PC-9 (cell line): ENCODE results near the gene FAM174C.

Experiments used
- EZH2 ChIP-seq: fragments of 200-600 bp; sonication (generic); IDR thresholded peaks from 2 replicates; pipeline ENCODE4 v1.8.0; 2017; ENCODE audit warnings: antibody characterized with exemption, low read depth
- TF ChIP-seq, protein P1 (sequence below): fragments of 200-600 bp; sonication (generic); conservative IDR thresholded peaks from 2 replicates; pipeline ENCODE4 v1.6.1; 2017; ENCODE audit warnings: mixed run types, antibody characterized with exemption, mild to moderate bottlenecking, moderate library complexity

DNA sequence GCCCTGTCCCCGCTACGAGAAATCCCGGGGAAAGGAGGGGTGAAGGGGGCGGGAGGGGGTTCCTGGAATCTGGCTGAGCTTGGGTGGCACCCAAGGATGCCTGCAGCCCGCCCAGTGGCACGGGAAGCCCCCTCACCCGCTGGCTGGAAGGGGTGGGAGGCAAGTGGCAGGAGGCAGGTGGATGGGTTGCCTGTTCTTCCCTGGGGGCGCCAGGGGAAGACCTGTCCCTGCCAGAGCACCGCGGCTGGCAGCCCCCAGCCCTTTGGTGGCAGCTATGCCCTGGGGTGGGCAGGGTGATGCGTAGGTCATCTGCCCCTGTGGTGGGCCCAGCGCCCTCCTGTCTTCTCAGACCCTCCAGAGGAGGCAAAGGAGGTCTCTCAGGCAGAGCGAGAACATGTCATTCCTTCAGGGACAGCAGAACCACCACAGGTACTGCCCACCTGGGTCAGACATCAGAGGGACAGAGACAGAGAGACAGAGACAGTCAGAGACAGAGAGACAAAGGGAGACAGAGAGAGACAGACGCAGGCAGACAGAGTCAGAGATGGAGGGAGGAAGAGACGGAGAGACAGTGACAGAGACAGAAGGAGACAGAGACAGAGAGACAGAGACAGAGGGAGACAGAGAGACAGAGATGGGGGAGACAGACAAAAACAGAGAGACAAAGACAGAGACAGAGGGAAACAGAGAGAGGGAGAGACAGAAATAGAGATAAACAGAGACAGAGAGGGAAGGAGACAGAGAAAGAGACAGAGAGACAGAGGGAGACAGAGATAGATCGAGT lies 47.1 kb downstream of the FAM174C start:
- TF ChIP-seq, protein P1, sequence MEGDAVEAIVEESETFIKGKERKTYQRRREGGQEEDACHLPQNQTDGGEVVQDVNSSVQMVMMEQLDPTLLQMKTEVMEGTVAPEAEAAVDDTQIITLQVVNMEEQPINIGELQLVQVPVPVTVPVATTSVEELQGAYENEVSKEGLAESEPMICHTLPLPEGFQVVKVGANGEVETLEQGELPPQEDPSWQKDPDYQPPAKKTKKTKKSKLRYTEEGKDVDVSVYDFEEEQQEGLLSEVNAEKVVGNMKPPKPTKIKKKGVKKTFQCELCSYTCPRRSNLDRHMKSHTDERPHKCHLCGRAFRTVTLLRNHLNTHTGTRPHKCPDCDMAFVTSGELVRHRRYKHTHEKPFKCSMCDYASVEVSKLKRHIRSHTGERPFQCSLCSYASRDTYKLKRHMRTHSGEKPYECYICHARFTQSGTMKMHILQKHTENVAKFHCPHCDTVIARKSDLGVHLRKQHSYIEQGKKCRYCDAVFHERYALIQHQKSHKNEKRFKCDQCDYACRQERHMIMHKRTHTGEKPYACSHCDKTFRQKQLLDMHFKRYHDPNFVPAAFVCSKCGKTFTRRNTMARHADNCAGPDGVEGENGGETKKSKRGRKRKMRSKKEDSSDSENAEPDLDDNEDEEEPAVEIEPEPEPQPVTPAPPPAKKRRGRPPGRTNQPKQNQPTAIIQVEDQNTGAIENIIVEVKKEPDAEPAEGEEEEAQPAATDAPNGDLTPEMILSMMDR: no peak
- TF ChIP-seq EZH2: no peak
